HG03196 (cell line): ENCODE measurements around the gene FAM168A.

Experiments
- ATAC-seq: cut with Tn5 transposase; IDR thresholded peaks from one replicate; pipeline ENCODE4 v1.9.1; 2021; ENCODE audit not compliant: unreplicated experiment

Gene FAM168A

DNA sequence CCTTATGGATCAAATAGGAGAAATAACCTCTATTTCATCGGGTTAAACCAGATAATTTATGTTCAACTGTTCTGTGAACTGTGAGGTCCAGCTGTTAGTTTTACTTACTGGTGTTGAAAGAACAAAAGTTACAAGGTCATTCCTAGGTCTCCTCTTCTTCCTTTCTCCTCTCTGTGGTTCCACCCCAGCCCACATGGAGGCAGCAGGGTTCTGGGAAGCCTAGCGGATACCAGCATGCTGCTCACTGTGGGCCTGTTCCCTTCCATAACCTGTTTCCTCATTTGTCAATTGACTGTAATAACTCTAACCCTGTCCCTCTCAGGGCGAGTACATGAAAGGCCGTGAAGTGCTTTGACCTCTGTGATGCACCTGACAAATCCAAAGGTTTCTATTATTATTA, 193.9 kb downstream of the FAM168A start:
- no peak for ATAC-seq

DNA sequence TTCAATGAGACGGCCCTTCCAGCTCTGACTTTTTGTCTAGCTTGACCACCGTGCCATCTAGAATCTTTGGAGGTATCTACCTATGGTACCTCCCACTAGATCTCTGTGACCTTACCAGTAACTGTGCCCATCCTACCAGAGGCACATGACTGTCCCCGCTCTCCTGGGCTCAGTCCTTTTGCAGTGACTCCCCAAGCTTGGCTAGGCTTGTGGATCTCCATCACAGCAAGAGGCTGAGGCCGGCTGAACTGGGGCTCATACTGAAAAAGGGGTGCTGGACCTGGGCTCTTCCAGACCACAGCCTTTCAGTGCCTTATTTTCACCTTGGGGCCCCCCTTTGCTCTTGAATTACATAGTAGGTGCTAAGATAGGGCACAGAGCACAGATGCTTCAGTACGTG, 194.4 kb downstream of the FAM168A start:
- no peak for ATAC-seq

DNA sequence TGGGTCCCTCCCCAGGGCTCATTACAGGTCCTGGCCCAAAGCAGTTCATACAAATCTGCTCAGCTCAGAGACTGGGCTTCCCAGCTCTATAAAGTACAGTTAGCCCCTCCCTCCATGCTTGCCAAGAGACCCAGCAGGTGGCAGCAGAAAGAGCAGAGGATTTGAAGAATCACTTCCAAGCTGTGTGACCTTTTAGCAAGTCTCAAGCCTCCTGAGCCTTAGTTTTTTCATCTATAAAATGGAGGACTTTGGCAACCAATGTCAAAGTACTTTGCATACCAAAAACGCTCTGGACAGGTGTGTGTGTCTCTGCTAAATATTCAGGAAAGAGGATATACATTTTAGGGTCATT, 195.1 kb downstream of the FAM168A start:
- ATAC-seq = no peak

DNA sequence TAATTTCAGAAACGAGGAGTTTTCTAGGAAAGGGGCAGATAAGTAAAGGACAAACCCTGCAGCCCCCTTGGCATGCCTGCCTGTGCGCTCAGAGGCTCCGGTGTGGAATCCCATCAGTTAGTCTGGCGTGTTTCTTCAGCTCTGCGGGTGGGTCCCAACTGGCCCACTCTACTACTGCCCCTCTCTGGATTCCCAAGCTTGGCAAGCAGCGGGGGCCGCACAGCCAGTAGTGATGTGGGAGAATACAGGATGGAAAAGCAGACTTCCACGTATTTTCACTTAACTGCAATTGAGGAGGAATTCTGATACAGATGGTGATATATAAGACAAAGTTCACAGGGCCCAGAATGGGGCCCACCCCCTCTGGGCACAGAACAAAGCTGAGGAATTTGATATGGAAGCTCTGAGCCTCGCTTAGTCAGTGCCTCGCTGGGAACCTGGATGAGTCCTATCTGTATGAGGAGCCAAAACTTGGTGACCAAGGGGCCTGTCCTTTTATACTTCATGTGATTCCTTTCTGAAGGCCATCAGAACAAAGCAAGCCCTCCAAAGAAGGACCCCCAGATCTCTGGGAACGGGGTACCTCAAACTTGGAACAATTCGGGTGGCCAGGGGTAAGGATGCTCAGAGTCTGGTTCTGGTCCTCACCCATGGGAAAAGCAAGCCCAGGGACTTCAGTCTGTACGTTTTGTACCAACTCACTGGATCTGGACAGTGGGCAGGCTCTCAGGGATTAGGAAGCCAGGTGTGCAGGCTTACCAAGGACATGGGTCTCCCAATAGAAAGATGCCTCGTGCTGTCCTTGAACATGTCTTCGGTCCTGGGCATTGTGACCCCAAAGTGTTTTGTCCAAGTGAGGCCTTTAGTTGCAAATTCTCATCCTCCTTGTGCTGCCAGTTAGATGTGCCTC, 195.7 kb downstream of the FAM168A start:
- ATAC-seq = no peak

DNA sequence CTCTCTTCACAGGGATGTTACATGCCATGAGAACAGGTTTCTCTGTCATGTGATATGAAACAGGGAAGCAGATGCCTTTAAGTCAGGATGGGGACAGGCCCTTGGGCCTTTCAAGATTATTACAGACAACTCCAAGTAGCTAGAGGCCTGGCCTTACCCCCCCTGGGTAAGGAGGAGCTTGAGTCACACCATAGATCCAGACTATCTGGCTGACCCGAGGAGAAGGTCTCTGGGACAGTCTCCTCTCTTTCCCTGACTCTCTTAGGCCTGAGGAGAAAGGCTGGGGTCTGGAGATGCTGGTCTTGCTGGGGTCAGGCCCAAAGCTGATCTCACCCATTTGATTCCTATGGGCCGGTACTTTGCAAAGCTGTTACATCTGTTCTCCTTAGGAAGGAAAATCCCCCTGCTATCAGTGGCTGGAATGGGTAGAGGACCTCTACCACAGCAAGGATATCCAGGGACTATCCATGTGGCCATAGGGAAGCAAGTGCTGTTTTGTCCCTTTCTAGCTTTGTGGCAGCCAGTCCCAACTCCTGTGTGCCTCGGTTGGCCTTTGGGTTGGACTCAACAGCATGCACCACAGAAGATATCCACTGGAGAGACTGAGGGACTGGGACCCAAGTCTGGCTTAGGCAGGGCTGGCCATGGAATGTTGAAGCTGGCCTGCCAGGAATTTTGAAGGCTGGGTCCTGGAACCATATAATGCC, 196.5 kb downstream of the FAM168A start:
- no peak for ATAC-seq

DNA sequence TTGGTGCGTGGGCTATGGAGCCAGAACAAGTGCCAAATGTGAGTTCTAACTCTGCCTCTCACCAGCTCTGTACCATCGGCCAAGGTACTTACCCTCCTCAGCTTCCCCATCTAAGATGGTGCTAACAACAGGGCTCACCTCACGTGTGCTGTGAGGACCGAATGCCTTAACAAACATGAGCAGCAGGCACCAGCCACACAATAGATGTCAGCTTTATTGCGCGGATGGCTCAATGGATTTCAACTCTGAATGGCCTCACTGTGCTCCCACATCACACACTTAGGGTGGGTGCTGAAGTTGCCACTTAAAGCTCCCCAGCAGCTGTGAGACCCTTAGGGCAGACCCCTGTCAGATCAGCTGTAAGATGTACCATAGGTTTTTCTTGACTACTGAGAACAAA, 197.6 kb downstream of the FAM168A start:
- no peak for ATAC-seq

DNA sequence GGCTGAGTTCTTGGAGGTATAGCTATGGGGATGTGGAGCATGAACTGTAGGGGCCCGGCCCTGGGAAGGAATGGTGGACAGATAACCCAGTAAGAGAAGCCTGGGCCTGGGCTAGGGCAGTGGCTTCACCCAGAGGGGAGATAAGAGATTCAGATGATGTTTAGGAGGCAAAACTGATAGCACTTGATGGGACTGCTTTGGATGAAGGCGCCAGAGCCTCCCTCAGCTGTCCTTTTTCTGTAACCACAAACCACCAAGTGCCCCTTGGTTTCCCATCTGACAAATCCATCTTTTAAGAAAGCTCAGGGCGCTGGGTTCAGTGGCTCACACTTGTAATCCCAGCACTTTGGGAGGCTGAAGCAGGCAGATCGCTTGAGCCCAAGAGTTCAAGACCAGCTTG, 198.3 kb downstream of the FAM168A start:
- no peak for ATAC-seq

DNA sequence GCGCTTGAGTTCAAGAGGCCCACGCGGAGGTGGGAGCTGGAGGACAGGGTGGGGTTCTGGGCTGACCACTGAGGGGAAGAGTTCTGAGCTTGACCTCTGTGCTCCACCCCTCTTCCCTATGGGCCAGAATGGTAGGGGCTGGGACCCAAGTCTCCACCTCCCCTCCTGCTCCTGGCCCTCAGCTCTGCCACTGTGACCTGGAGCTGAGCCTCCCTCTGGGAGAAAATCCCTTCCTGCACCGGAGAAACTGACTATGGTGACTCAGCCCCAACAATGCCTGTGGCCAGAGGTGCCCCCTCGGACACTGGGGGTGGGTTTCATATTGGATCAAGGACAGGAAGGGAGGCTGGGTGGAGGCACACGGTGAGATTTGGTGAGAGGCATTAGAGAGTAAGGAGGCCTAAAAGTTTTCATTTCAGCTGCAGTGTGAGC, 198.7 kb downstream of the FAM168A start:
- no peak for ATAC-seq

DNA sequence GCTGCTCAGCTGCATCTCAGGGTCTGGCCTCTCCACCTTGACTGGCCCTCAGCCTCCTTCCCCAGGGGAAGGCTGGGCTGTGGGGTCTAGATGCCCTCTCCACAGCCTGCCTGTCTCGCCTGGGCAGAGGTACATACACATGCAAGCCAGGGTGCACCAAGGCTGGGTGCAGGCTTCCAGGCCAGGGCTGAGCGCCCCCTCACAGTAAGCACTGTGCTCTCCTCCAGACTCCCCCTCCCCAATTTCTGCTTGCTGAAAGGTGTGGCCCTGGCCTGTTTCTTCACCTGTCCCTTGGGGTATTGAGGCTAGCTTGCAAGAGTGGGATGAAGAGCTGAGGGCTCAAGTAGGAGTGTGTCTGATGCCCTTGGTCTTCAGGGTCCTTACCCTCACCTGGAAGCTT, 199.2 kb downstream of the FAM168A start:
- ATAC-seq = no peak

DNA sequence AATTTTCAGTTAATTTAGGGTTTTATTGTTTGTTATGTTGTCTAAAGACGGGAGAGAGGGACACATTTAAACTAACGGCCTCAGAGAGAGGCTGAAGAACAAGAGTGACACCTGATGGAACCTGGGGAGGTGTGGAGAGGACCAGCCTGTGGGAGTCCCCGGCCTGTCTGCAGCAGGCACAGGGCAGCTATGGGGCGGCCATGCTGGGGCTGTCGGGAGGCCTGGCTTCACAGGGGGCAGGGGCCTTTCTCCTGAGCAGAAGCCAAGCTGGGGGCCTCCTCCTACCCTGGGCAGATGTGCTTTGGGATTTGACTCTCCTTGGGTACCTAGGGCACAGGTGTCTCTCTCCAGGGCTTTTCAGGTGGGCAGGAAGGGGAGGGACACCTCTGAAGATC, 199.8 kb downstream of the FAM168A start:
- ATAC-seq = no peak

DNA sequence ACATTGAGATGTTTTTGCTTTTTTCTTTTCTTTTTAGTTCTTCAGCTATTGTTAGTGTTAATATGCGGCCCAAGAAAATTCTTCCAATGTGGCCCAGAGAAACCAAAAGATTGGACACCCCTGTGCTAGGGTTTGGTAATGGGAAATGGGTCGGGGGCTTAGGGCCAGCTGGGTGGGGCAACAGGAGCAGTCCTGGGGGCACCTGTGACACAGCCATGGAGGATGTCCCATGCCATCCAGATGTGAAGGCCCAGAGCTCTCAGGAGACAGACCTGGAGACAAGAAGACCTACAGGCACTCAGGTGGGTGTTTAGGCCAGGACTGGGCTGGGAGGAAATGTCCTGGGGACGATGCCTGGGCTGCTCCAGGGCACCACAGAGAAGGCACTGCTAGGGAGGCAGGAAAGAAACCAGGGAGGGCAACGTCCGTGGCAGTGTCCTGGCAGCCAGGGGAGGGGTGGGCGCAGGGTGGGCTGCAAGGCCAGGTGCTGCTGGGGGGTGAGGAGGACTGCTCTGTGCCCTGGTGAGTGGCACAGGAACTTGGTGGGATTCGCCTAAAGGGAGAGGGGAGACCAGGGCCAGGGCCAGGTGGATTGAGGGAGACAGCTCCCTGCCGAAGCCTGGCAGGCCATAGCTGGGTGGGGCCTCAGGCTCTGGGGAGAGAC, 200.3 kb downstream of the FAM168A start:
- ATAC-seq = no peak

DNA sequence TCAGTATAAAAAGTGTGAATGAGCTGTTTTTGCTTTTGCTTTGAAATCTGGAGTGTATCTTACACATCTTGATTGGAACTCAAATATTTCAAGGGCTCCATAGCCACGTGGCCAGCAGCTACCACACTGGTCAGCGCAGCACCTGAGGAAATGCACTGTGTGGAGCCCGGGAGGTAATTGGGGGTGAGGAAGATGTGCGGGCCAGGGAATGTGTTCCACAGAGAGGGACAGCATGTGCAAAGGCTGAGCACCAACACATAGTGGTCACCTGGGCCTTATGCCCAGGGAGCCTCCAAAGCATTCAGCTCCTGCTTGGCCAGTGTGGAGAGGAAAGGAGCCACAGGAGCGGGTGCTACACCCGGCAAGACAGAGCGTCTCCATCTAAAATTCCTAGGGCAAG, 200.9 kb downstream of the FAM168A start:
- no peak for ATAC-seq

DNA sequence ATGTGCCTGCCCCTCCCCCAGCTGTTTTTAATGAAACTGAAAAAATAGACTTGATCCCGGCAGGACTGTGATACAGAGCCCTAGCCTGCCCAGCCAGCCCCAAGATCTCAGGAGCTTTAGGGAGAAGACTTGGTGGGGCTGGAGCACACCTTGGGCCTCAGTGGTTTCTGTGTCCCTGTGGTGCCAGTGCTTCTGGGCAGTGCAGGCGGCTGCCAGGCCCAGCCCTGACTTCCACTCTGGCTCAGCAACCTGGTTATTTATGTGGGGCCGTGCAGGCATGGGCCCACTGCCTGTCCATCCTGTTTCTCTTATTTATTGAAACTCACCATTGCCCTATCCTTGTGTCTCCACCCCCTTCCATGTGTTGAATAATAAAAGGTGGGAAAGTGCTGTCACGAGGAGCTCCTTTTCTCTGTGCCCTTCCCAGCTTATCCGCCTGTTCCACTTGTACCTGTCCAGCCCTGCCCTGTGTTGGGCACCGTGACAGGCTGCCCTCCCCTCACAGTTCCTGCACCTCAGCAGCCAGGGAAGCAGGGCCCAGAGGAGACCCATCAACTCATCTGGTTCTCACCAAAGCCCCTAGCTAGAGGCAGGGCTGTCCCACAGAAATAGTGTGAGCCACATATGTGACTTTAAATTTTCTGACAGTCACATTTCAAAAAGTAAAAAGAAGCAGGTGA, 201.5 kb downstream of the FAM168A start:
- ATAC-seq = no peak

DNA sequence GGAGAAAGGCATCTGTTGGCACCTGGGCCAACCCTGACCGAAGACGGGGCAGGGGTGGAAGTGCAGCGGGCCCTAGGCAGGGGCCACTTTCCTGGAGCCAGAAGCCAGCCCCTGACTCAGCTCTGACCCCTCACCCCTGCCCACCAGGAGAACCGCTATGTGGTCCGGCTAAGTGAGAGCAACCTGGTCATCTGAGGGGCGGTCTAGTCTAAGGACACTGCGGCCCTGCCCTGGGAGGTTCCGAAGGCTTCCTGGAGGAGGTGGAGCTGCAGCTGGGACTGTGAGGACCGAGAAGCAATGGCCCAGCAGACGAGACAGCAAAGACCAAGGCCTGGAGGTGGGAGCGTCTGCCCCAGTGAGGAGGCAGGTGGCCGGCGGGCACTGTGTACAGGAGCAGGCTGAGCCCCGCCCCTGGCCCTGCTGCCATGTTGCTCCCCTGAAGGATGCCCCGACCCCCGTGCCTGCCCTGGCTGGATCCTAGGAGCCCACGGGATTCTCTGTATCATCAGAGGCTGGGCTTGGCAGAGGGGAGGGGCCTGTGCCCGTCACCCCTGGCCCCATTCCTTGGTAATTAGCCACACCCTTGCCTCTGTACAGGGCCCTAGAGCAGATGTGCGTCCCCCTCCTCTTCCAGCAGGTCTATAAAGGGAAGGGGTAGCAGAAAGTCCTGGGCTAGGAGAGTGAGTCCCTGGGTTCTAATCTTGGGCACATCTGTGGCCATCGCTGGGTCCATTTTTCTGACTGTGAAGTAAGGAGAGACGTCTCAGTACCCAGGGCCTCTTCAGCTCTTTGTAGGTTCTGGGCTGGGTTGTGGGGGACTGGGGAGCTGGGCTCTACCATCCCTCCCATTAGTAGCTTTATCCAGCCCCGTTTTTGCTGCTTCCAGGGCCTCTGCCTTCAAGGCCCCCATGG, 202.4 kb downstream of the FAM168A start:
- ATAC-seq = no peak

DNA sequence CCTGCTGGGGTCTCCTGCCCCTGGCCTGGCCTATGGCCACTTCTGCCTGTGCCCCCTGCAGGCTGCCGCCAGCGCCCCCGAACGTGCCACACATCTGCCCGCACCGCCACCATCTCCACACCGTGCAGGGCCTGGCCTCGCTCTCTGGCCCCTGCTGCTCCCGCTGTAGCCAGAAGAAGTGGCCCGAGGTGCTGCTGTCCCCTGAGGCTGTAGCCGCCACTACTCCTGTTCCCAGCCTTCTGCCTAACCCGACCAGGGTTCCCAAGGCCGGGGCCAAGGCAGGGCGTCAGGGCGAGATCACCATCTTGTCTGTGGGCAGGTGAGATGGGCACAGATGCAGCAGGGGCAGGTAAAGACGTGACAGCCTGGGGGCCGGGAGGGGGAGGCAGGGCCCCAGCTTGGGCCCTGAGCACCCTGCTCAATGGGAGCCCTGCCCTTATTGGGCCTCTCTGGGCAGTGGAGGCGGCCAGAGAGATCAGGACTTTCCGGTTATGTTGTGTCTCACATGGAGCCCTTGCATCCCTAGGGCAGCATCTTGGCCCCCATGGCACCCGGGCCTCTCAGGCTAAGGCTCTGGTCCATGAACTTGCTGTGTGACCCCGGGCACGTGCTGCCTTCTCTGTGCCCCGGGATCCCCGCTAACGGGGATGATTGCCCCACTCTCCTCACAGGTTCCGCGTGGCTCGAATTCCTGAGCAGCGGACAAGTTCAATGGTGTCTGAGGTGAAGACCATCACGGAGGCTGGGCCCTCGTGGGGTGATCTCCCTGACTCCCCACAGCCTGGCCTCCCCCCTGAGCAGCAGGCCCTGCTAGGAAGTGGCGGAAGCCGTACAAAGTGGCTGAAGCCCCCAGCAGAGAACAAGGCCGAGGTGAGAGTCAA, 203.3 kb downstream of the FAM168A start:
- no peak for ATAC-seq

DNA sequence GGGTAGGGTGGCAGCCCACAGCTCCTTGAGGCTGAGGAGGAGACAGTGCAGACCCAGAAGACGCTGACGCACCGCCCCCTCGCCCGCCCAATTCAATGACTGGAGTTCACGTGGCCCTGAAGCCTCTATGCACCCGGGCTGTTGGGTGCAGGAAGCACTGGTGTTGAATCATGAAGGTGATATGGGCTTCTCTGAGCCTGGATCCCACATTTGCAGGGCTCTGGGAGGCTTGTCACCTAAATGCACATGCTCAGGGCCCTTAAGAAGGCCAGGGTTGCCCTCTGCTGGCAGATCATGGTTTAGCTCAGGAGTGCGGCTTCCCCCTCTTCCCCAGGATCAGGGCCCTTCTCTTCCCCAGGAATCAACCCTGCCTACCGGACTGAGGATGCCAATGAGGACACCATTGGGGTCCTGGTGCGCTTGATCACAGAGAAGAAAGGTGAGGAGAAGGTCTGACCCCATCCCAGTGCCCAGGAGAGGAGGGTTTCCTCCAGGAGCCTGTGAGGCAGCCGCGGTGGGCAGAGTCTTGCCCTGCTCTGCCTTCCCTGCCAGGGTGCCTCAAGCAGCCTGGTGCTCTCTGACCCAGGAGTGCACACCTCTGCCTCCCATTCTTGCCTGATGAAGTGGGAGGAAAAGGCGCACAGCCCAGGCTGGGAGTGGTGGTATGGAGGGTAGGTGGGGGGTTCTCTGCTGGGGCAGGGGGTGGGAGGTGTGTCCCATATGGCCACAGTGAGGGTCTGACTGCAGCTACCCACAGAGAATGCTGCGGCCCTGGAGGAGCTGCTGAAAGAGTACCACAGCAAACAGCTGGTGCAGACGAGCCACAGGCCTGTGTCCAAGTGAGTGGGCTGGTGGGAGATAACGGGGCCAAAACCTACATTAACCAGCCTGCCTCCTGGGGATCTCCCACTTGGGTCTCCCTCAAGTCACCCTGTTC, 204.2 kb downstream of the FAM168A start:
- no peak for ATAC-seq

DNA sequence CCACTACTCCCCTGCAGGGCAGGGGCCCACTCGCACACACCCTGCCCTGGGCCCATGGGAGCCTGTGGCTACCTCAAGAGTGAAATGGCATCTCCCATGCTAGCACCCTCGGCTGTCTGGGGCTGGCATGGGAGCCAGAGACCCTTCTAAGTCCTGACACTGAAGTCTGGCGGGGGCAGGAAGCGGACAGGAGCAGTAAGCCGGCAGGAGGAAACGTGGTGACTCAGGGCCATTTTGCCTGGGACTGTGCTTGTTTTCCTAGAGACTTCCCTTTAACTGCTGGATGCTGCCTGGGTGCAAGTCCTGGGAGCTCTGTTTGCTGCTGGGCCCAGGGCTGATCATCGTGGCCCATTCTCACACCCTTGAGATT, 204.9 kb downstream of the FAM168A start:
- no peak for ATAC-seq
